NCI-H510A treated with DMSO at 0.1 percent for 48 hours (cell line): Measurements from ENCODE around the gene PCBP3.
"Not testable (repeated sequence)": the region's sequence is repeated elsewhere in the genome, so short reads cannot be mapped to it uniquely, and the experiment has no call there.

ENCODE experiments used
- DNase-seq: peaks from one replicate; lab custom pipeline; 2025; lab: John Stamatoyannopoulos, UW

The PCBP3 gene

GRCh38 chr21:45635271-45636151 lies 8.0 kb upstream of the PCBP3 start:
- DNase-seq: no peak

GRCh38 chr21:45636459-45636858 lies 7.1 kb upstream of the PCBP3 start:
- no peak for DNase-seq

GRCh38 chr21:45636951-45637646 lies 6.4 kb upstream of the PCBP3 start:
- DNase-seq: no peak

GRCh38 chr21:45637883-45638282 lies 5.6 kb upstream of the PCBP3 start:
- no peak for DNase-seq

- no peak for DNase-seq
These were observed 4.8 kb upstream of the PCBP3 start for GRCh38 chr21:45638707-45639106.

GRCh38 chr21:45639206-45640000 lies 4.1 kb upstream of the PCBP3 start:
- DNase-seq: no peak

GRCh38 chr21:45640001-45640887 lies 3.3 kb upstream of the PCBP3 start:
- DNase-seq: no peak

GRCh38 chr21:45640888-45641479 lies 2.5 kb upstream of the PCBP3 start:
- peak; percentile 12 for DNase-seq

GRCh38 chr21:45641480-45642035 lies 2.0 kb upstream of the PCBP3 start:
- no peak for DNase-seq

- DNase-seq: no peak
These were observed 1.3 kb upstream of the PCBP3 start for GRCh38 chr21:45642122-45642813.

GRCh38 chr21:45644041-45644906 lies 749 bp downstream of the PCBP3 start:
- DNase-seq: peak; percentile 18

GRCh38 chr21:45651921-45652320 lies 8.4 kb downstream of the PCBP3 start:
- no peak for DNase-seq

GRCh38 chr21:45655124-45655523 lies 11.6 kb downstream of the PCBP3 start:
- DNase-seq: no peak

- DNase-seq: not testable (repeated sequence)
These were observed 12.6 kb downstream of the PCBP3 start for GRCh38 chr21:45656114-45656513.

GRCh38 chr21:45661913-45662622 lies 18.5 kb downstream of the PCBP3 start:
- DNase-seq: not testable (repeated sequence)

GRCh38 chr21:45662623-45663245 lies 19.2 kb downstream of the PCBP3 start:
- DNase-seq: not testable (repeated sequence)

GRCh38 chr21:45669382-45669781 lies 25.9 kb downstream of the PCBP3 start:
- no peak for DNase-seq

- no peak for DNase-seq
These were observed 27.2 kb downstream of the PCBP3 start for GRCh38 chr21:45670731-45671130.
